LNCAP (cell line): ENCODE data around the gene RHOB.

Experiments
- TF ChIP-seq, protein P1 (sequence below): fragments of 450-650 bp; IDR thresholded peaks from 2 replicates; pipeline ENCODE4 v1.5.1; 2017; ENCODE audit warnings: mild to moderate bottlenecking

RHOB gene

DNA sequence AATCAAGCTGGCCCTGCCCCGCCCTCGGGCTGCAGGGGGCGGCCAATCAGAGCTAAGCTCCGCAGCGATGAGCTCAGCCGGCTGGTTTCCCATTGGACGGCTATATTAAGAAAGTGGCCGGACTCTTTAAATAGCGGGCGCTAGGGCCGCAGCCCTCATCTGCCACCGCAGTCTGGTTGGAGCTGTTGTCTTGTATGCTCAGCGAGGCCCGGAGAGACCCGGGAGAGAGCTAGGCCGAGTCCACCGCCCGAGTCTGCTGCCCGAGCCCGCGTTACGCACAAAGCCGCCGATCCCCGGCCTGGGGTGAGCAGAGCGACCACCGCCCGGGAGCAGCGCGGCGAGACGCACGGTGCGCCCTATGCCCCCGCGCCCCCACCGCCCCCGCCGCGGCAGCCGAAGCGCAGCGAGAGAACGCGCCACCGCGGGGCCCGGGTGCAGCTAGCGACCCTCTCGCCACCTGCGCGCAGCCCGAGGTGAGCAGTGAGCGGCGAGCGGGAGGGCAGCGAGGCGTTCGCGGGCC lies at the start of gene RHOB:
RHOB (plus strand) TSS at position 158 of the 520 bp plus-strand sequence. CDS start 392 bp downstream, outside the sequence.
- TF ChIP-seq, protein P1, sequence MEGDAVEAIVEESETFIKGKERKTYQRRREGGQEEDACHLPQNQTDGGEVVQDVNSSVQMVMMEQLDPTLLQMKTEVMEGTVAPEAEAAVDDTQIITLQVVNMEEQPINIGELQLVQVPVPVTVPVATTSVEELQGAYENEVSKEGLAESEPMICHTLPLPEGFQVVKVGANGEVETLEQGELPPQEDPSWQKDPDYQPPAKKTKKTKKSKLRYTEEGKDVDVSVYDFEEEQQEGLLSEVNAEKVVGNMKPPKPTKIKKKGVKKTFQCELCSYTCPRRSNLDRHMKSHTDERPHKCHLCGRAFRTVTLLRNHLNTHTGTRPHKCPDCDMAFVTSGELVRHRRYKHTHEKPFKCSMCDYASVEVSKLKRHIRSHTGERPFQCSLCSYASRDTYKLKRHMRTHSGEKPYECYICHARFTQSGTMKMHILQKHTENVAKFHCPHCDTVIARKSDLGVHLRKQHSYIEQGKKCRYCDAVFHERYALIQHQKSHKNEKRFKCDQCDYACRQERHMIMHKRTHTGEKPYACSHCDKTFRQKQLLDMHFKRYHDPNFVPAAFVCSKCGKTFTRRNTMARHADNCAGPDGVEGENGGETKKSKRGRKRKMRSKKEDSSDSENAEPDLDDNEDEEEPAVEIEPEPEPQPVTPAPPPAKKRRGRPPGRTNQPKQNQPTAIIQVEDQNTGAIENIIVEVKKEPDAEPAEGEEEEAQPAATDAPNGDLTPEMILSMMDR, result no peak

DNA sequence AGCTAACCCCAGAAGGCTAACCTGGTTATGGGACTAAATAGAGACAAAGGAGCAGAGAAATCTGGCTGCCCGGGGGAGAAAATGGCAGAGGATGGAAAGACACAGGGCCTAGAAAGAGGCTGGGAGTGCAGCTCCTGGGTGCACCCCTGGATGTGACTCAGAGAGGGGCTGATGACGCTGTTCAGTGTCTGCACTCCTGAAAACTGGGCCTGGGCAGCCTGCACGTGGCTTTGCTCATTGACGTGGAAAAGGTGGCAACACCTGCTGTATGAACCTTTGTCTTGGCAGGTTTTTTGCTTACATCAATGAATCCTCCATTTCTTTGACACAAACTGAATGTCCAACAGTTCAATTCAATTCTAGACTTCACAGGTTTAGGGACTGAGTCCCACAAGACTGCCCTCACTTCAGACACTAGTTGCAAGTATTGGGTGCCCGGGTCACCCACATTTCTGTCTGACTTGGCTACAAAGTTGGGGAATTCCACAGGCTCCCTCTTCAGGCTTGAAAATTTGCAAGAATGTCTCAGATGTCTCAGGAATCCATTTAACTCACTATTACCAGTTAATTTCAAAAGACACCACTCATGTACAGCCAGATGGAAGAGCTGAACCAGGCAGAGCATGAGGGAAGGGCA lies 48.9 kb upstream of the RHOB start:
- TF ChIP-seq, protein P1, result no peak

GRCh38 chr2:20398956-20399567 lies 47.8 kb upstream of the RHOB start:
- TF ChIP-seq, protein P1, result no peak

DNA sequence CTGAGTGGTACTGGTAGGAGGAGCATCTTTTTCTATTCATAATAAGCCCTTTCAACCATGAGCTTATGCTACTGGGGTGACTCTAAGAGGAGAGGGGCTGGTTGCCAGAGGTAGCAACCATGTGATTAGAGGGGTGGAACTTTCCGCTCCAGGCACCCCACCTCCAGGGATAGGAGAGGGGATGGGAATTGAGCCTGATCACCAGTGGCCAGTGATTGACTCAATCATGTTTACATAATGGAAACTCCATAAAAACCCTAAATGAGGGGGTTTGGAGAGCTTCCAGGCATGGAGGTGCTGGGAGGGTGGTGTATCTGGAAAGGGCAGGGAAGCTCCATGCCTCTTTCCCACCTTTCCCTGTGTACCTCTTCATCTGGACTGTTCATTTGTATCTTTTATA lies 46.6 kb upstream of the RHOB start:
- TF ChIP-seq, protein P1, result no peak

GRCh38 chr2:20400787-20401488 lies 45.9 kb upstream of the RHOB start:
- TF ChIP-seq, protein P1, result no peak

DNA sequence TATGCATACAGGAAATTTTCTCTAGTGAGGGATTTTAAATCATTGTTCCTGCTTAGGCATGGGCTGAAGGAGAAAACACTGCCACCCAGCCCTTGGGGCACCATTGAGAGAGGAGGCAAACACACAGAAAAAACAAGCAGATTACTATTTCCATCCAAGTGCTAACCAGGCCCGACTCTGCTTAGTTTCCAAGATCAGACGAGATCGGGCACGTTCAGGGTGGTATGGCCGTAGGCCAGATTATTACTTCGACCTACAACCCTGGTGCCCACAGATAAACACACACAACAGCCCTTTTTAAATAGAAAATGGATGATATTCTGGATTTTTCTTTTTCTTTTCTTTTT lies 45.4 kb upstream of the RHOB start:
- TF ChIP-seq, protein P1, result no peak

DNA sequence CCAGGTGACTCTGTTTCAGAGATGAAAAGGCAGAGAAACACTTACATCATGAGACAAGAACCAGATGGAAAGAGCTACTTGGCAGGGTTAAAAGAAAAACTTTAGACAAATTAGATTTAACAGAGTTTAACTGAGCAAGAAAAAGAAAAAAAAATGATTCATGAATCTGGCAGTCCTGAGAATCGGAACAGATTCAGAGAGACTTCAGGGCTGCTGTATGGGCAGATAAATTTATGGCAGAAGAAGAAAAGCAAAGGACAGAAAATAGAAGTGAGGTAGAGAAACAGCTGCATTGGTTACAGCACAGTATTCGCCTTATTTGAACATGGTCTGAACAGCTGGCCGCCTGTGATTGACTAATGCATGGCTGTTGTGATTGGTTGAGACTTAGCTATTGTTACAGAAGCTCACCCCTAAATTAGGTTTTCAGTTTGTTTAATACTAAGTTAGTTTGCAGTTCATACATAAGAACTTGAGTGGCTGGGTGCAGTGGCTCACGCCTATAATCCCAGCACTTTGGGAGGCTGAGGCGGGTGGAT lies 43.0 kb upstream of the RHOB start:
- TF ChIP-seq, protein P1, result no peak
